Effector memory CD4-positive, alpha-beta T cell (primary cell): ENCODE measurements around the gene PLEKHM3.

Experiments used
- DNase-seq, 3 donors: peaks; one replicate each; pipeline ENCODE4 v3.0.0-alpha.2; 2020
- H3K27ac ChIP-seq: 2 replicates; pipeline ENCODE4 v1.7.0; 2013; ENCODE audit warnings: mild to moderate bottlenecking, low read length, moderate library complexity; ENCODE audit not compliant: insufficient read depth, poor library complexity, severe bottlenecking
- H3K27me3 ChIP-seq: replicated peaks from 2 replicates; pipeline ENCODE4 v1.7.0; 2013; ENCODE audit warnings: mild to moderate bottlenecking, low read length; ENCODE audit not compliant: insufficient read depth, control insufficient read depth, poor library complexity, severe bottlenecking
- H3K36me3 ChIP-seq: 2 replicates; pipeline ENCODE4 v1.7.0; 2013; ENCODE audit warnings: mild to moderate bottlenecking, low read length, moderate library complexity; ENCODE audit not compliant: control insufficient read depth, insufficient read depth
- H3K4me1 ChIP-seq: 2 replicates; pipeline ENCODE4 v1.7.0; 2013; ENCODE audit warnings: low read length, mild to moderate bottlenecking; ENCODE audit not compliant: control insufficient read depth, insufficient read depth, poor library complexity, severe bottlenecking
- H3K4me3 ChIP-seq: 2 replicates; pipeline ENCODE4 v1.7.0; 2013; ENCODE audit warnings: low read length, low read depth, mild to moderate bottlenecking; ENCODE audit not compliant: insufficient read depth, poor library complexity, severe bottlenecking
- H3K9me3 ChIP-seq: 2 replicates; pipeline ENCODE4 v1.7.0; 2013; ENCODE audit warnings: mild to moderate bottlenecking, low read length, moderate library complexity; ENCODE audit not compliant: control insufficient read depth

Gene PLEKHM3

DNA sequence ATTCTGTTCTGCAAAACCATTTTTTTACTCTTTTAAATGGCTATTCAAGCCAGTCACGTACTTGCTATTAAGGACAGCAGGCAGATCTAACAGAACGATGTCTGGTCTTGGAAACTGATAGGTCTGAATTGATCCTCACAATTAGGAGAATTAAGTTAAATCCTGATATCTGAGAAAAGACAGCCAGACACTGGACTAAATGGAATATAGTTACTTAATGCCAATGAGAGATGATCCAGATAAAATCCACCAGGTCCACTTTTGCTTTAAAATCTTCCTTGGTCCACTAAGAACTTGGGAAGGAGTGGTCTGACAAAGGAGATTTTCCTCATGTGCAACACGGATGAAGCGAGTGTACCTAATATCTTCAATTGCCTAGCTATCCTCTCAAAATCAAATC, 86.9 kb downstream of the PLEKHM3 start:
- Histone ChIP-seq H3K4me3 (no peak overlapping the region), H3K4me1 (no peaks in the 10 kb centered on the region), H3K27ac (no peak overlapping the region), H3K27me3 (no peaks in the 10 kb centered on the region), H3K36me3 (no peaks in the 10 kb centered on the region), H3K9me3 (no peaks in the 10 kb centered on the region)
- DNase-seq, result no peak

DNA sequence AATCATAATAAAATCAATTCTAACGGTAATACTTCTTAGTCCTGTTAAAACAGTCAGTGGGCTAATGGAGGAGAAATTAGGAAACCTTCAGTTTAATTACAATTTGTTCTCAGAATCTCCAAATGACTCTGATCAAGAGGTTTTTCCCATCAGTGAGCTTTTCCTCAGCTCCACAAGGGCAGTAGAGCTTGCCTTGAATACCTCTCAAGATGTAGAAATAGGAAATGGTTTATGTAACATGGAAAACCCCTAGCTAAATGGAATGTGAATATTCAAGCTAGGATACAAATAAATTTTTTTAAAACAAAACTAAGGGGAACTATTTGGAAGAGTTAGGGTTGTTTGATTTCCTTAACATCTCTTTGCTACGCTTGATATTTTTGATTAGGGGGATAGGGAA, 87.5 kb downstream of the PLEKHM3 start:
- Histone ChIP-seq H3K9me3 (no peaks in the 10 kb centered on the region), H3K27ac (no peak overlapping the region), H3K36me3 (no peaks in the 10 kb centered on the region), H3K4me3 (no peak overlapping the region), H3K4me1 (no peaks in the 10 kb centered on the region), H3K27me3 (no peaks in the 10 kb centered on the region)
- no peak for DNase-seq

DNA sequence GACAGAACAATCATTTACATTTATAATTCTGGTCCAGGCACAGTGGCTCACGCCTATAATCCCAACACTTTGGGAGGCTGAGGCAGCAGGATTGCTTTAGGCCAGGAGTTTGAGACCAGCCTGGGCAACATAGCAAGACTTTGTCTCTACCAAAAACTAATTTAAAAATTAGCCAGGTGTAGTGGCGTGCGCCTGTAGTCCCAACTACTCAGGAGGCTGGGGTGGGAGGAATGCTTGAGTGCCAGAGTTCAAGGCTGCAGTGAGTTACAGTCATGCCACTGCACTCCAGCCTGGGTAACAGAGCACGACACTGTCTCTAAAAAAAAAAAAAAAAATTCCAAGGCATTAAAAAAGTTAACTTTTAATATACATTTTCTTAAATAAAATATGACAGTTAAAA, 88.1 kb downstream of the PLEKHM3 start:
- Histone ChIP-seq H3K27ac (no peak overlapping the region), H3K9me3 (no peaks in the 10 kb centered on the region), H3K4me1 (no peaks in the 10 kb centered on the region), H3K36me3 (no peaks in the 10 kb centered on the region), H3K4me3 (no peak overlapping the region), H3K27me3 (no peaks in the 10 kb centered on the region)
- DNase-seq, result no peak

DNA sequence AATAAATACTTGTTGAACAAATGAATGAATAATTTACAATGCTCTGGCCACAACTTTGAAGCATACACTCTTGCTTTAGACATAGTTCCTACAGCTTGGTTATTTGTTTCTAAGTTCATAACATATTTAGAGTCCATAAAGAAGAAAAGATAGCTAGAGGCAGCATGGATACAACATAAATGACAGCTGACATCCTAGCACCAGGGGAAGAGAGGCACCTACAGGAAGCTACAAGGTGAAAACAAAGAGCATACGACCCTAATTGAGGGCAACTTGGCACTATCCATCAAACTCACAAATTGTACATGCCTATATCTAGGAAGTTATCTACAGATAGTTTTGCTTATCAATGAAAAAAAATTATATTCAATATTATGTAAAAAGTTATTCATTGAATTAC, 88.9 kb downstream of the PLEKHM3 start:
- Histone ChIP-seq H3K9me3 (no peaks in the 10 kb centered on the region), H3K27ac (no peak overlapping the region), H3K27me3 (no peaks in the 10 kb centered on the region), H3K4me1 (no peaks in the 10 kb centered on the region), H3K36me3 (no peaks in the 10 kb centered on the region), H3K4me3 (no peak overlapping the region)
- DNase-seq, result no peak

DNA sequence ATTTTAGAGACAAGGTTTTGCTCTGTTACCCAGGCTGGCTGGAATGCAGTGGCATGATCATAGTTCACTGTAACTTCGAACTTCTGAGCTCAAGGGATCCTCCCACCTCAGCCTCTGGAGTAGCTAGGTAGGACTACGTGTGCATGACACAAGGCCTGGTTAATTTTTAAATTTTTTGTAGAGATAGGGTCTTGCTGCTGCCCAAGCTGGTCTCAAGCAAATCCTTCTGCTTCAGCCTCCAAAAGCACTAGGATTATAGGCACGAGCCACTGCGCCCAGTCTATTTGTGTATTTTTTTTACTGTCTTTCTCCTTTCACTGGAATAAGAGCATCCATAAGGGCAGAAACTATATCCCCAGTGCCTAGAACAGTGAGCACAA, 89.3 kb downstream of the PLEKHM3 start:
- Histone ChIP-seq H3K27me3 (no peaks in the 10 kb centered on the region), H3K4me3 (no peak overlapping the region), H3K4me1 (no peaks in the 10 kb centered on the region), H3K36me3 (no peaks in the 10 kb centered on the region), H3K27ac (no peak overlapping the region), H3K9me3 (no peaks in the 10 kb centered on the region)
- DNase-seq, result no peak

DNA sequence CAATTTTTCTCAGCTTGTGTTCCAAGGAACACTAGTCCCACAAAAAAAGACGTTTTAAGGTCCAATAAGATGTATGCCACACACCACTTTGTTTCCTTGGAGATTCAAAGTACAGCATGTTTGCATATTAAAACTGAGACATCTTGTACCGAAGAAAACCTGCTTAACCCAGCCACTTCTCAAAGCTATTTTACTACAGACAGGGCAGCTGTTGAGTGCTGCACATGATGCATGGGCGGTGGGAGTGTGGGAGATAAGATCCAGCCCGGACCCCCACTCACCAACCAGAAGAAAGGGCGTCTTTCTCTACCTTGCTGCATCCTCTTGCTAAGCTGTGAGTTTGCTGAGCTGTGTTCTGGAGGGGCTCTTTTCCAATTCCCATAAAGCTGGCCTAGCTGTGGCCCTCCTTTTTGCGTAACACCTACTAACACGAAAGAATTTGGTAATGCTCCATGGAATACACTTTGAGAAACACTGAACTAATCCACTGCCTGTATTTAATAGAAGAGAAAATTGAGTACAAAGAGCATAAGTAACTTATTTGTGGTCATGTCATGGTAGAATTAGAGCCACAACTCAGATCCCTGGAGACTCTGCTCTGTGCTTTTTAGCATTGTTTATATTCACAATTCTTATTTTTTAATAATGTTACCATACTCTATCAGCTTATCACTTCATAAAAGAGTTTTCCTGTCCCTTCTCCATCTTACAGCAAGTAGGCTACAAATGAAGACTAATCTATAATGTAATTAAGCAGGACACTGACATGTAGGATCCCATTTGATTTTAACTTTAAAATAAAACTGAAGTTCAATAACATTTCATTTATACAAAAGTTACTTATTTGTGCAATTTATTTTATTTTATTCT, 90.0 kb downstream of the PLEKHM3 start:
- no peaks in the 10 kb centered on the region for H3K9me3 ChIP-seq
- no peaks in the 10 kb centered on the region for H3K4me1 ChIP-seq
- H3K27me3 ChIP-seq, result no peaks in the 10 kb centered on the region
- no peak for DNase-seq
- no peaks in the 10 kb centered on the region for H3K36me3 ChIP-seq
- no peak overlapping the region for H3K27ac ChIP-seq
- H3K4me3 ChIP-seq, result no peak overlapping the region

DNA sequence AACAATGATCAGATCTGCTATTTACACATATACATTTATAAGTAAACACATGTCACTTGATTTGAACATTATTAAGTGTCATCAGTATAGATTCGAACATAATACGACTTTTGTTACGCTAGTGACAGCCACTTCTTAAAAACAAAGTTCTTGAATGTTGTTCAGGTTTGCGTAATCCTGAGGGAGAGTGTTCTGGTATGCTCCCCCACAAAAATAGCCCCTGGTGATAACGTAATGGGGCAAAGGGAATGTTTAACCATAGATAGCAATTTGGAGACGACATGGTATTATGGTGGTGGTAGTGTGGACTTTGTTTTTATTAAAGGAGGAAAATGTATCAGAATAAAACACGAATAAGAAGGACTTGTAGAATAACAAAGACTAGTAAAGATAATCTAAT, 90.6 kb downstream of the PLEKHM3 start:
- no peaks in the 10 kb centered on the region for H3K4me1 ChIP-seq
- H3K27me3 ChIP-seq, result no peaks in the 10 kb centered on the region
- no peak overlapping the region for H3K4me3 ChIP-seq
- H3K27ac ChIP-seq, result no peak overlapping the region
- no peaks in the 10 kb centered on the region for H3K36me3 ChIP-seq
- no peak for DNase-seq
- no peaks in the 10 kb centered on the region for H3K9me3 ChIP-seq

DNA sequence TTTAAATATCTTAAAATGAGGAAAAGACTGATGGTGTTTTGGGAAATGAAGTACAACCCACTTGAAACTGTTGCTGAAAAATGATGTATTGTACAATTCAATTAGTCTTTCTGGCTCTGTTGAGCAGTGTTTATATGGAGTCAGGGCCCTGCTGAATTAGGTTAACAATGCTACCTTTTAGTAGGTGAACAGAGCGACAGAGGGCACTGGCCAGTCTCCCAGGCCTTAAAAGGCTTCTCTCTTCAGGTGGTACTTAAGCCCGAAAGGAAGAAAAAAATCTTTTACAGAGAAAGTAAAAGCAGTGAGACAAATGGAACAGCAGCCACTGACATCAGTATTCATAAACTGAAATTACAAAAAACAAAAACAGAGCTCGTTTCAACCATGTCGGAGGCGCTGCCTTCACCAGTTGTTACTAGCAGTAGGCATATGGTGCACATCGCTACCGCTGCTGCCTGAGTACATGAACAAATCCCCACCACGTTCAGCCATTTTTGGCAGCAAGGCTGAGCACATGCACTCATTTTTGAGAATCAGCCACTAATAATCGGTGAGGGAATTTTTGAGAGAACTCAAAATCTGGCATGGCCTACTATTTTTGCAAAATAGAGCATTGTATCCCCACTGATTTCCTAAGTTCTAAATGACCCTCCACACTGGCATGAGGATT, 91.8 kb downstream of the PLEKHM3 start:
- Histone ChIP-seq H3K4me3 (no peak overlapping the region), H3K9me3 (no peaks in the 10 kb centered on the region), H3K36me3 (no peaks in the 10 kb centered on the region), H3K4me1 (no peaks in the 10 kb centered on the region), H3K27me3 (no peaks in the 10 kb centered on the region), H3K27ac (no peak overlapping the region)
- no peak for DNase-seq

DNA sequence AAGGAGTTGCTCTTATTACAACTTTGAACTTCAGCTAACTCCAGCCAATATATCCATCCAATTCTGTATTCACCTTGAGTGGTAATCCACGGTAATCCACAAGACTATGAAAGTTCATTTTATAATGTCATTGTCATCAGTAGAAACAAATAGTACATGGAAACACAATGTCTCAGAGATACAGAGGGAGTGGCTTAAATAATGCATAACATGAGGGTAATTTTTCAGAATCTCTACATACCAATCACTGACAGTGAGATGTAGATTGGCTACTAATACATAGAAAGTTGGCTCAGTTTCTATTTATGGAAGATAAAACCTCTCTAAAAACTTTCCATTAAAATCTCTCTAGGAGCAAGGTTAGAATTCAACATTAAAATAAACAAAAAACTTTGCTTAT, 93.2 kb downstream of the PLEKHM3 start:
- no peak overlapping the region for H3K27ac ChIP-seq
- H3K9me3 ChIP-seq, result no peaks in the 10 kb centered on the region
- no peak overlapping the region for H3K4me3 ChIP-seq
- no peaks in the 10 kb centered on the region for H3K36me3 ChIP-seq
- no peak for DNase-seq
- no peaks in the 10 kb centered on the region for H3K27me3 ChIP-seq
- H3K4me1 ChIP-seq, result no peaks in the 10 kb centered on the region

DNA sequence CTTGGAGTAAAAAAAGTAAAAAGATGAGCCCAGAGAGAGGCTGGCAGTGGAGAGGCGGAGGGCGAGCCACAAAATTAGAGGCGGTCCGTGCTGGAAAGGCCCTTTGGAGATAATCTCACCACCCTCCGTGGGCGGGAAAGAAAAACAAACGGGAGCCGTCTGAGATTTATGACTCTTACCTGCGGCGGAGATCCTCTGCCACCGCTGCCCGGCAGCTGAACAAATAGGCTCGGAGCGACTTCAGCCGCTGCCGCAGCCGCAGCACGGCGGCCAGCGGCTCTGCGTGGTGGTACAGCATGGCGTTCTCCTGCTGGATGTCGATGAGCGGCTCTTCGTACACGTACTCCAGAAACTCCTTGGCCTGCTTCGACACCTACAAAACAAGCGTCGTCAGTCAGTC, 94.6 kb downstream of the PLEKHM3 start:
- H3K9me3 ChIP-seq, result no peaks in the 10 kb centered on the region
- no peak for DNase-seq
- no peaks in the 10 kb centered on the region for H3K4me1 ChIP-seq
- H3K27ac ChIP-seq, result no peak overlapping the region
- no peaks in the 10 kb centered on the region for H3K27me3 ChIP-seq
- H3K36me3 ChIP-seq, result no peaks in the 10 kb centered on the region
- H3K4me3 ChIP-seq, result no peak overlapping the region
